ENCODE results near the gene VCPKMT. TPM values are rescaled to one million over a fixed set of nuclear protein-coding genes. Genes with fewer than 3 reads are reported as not detected.

The VCPKMT gene
- total RNA-seq, 1 donor from 2014 or later = 3.0 TPM

DNA sequence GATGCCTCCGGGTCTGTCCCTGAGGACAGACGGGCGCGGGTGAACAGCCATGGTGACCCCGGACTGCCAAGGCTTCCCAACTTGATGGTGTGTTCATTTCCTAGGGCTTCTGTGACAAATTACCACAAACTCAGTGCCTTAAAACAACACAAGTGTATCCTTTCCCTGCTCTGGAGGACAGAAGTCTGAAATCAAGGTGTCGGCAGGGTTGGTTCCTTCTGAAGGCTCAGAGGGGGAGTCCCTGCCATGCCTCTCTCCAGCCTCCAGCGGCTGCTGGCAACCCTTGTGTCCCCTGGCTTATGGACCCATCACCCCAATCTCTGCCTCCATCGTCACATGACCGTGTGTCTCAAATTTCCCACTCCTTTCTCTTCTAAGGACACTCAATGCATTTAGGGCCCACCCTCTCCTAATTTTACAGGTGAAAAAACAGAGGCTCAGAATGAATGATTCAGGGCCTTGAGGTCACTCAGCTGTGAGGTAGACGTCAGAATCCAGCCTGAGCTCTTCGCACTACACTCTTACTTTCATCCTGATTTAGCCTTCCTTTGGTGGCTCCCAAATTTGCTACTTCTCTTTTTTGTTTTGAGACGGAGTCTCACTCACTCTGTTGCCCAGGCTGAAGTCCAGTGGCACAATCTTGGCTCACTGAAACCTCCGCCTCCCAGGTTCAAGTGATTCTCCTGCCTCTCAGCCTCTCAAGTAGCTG is 45.4 kb downstream of the VCPKMT start:
- intact Hi-C loops (cut with micrococcal nuclease) = no loop called here
- ATAC-seq = no peak

DNA sequence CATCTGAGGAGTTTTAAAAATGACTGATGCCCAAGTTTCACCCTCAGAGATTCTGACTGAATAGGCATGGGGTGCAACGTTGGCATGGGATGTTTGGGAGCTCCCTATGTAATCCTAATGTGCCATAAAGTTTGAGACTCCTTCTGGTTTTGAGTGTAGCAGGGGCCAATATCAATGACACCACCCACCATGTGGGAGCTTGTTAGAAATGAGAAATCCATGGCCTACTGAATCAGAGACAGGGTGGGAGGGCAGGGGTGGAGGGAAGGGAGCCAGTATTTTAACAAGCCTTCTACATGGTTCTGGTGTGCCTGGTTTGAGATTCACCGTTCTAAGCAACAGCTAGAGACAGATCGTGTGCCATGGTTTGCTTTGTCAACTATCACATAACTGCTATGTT is 46.1 kb downstream of the VCPKMT start:
- intact Hi-C loops (cut with micrococcal nuclease) = no loop called here
- DNase-seq (no peak), ATAC-seq (no peak)

More for the DNA sequence above, 45.4 kb downstream of the VCPKMT start:
- no peak for DNase-seq

DNA sequence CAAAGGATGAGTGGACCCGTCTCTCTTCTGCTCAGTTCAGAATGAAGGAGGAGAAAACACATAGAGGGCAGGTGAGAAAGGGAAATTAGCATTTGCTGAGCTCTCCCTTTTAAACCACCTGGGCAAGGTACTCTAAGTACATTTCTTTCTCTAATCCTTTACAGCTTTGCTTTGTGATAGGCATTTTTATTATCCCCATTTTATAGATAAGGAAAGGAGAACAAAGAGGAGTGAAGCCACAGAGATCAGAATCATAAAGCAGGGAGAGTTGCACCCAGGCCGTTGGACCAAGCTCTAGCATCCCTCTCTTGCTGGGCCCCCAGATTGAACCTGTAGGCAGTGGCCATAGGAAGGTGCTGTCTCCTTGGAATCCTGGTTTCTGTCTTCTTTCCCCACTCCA is 47.0 kb downstream of the VCPKMT start:
- intact Hi-C loops (cut with micrococcal nuclease) = no loop called here
- DNase-seq (no peak), ATAC-seq (no peak)

DNA sequence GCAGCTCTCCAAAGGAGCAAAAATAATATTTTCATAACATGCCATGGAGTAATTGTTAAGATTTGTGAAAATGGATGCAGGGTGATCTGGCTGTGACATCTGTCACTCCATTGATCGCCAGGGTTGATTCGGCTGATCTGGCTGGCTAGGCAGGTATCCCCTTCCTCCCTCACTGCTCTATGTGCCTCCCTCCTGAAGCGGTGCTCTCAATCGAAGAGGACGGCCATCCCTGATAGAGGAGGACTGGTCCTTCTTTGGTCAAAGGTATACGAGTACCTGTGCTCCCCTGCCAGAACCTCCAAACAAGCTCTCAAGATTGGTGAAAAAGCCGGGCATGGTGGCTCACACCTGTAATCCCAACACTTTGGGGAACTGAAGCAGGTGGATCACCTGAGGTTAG is 47.9 kb downstream of the VCPKMT start:
- intact Hi-C loops (cut with micrococcal nuclease) = no loop called here
- DNase-seq = no peak

DNA sequence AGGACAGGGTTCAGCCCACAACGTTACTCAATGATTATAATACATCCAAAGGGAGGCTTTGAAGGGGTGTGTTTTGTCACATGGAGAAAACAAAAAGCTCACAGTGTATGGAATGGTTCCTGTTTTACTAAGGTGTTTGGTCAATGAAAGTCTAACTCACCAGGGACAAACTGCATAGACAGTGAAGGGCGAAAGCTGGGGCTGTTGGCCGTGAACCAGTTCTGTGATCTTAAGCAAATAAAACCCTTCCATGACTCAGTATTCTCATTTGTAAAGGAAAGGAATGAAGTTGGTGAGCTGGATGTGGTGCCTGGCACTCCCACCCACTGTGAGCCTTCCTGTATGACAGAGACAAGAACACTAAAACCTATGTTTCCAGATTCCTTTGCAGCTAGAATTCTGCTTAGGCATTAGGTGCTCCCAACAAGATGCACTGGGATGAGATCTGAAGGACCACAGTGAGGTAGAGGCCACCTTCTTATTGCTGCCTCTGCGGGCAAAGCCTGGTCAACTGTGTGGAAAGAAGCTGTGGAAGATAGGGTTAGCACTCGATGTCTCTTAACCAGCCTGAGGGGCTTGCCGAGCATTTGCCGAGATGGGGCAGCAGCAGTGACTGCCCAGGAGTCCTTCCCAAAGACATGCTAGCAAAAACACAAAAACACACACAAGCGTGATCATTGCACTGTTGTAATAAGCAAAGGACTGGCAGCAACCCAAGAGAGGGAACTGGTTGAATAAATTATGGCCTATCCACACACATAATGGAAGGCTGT is 48.5 kb downstream of the VCPKMT start:
- DNase-seq = no peak
- ATAC-seq = no peak
- intact Hi-C loops (cut with micrococcal nuclease) = no loop called here

More for the DNA sequence above, 47.9 kb downstream of the VCPKMT start:
- ATAC-seq = no peak

DNA sequence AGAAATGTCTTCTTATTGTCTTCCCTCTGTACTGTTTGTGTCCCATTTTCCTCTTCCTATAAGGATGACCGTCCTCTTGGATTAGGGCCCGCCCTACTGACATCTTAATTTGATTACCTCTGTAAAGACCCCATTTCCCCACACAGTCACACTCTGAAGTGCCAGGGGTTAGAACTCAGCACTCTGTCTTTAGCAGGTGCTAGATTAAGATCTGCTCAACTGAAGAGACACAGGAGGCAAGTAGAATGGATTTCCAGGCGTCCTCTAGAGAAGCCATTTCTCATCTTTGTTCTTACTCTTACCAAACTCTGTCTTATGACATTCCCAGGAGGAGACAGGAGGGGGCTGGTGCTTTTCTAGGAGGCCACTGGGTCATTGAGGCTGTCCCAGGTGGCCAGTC is 50.8 kb downstream of the VCPKMT start:
- DNase-seq = no peak
- ATAC-seq = no peak
- intact Hi-C loops (cut with micrococcal nuclease) = no loop called here

DNA sequence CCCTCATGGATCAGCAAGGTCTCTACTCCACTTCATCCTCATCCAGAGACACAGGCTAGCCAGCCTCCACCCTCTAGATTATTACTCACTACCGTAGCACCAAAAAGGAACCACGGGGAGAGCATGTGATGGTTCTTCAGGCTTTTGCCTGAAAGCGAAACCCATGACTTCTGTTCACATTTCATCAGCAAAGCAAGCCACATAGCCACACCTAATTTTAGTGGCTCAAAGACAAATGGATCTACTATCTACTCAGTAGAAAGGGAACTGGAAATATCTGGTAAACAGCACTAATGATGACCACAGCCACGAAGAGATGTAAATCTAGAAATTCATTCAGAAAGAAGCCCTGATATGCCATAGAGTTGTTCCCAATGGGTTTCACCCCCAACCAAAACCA is 51.4 kb downstream of the VCPKMT start:
- DNase-seq (no peak), ATAC-seq (peak; percentile 30)
- intact Hi-C loops (cut with micrococcal nuclease) = no loop called here

DNA sequence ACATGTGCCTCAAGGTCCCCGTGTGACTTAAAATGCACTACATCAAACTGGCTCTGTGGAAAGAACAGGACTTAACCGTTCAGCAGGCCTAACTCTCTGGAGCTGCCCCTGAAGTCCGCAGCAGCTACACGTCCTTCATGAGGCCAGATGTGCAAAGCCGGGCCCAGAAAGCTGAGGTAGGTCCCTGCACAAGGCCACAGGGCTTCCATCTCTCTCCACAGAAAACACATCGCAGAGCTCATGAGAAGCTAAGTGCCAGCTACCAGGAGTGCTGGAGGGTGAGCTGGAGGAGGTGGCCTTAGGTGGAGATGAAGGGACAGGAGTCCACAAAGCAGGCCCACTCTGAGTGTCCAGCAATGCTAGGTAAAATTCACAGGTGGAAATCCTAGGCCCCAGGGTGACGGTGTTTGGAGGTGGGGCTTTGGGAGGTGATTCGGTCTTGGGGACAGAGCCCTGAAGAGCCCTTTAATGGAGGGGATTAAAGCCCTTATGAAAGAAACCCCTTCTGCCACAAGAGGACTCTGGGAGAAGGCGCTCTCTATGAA is 52.4 kb downstream of the VCPKMT start:
- DNase-seq (no peak), ATAC-seq (no peak)
- intact Hi-C loops (cut with micrococcal nuclease) = no loop called here

DNA sequence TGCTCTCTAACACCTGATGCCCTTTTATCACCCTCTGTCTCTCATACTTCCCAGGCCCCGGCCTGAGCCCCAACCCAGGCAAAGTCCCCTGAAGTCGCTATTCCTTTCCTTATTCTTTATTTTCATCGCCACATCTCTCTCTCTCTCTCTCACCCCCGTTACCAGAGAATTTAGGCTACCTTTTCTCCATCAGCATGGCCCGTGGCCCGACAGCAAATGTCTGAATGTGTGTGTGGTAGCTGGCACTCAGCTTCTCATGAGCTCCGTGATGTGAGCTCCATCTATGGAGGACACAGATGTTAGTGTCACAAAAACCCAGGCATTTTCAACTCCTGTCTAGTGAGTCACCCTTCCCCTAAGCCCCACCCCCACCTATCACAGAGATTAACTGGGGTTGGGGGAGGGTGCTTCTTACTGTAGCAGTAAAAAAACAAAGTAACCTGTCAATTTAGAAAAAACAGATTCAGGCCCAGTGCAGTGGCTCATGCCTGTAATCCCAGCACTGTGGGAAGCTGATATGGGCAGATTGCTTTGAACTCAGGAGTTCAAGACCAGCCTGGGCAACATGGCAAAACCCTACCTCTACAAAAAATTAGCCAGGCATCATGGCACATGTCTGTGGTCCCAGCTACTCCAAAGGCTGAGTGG is 53.8 kb downstream of the VCPKMT start:
- ATAC-seq = no peak
- DNase-seq = no peak
- intact Hi-C loops (cut with micrococcal nuclease) = no loop called here

DNA sequence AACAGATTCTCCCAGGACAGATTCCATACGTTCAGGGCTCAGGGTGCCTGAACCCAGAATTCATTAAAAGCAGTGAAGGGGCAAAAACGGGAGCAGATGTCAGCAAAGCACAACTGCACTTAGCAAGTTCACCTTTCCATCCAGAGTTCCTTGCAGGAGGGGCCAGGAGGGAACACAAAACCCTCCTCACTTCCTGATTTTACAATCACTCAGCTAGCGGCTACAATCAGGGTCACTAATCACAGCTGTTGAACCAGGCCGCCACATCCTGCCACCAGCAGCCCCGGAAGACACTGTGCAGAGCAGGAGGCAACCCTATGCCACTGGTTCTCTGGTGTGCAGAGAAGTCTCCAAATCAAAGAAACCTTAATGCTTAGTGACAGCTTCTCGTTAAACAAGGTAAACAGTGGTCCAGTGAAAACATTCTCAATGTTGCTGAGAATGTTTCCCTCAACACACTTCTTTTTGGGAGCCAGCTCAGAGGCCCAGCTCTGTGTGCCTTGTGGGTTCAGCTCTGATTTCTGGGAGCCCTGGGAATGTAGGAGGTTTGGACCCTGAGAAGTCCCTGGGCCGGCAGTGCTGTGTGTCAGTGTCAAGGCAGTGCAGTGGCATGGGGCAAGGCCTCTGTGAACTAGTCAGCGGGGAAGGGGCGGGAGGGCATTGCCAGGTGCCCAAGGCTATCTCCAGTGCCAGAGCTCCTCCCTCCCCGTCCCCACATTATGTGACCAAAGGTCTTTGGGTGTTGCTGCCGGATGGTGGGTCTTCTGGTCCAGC is 54.5 kb downstream of the VCPKMT start:
- peak; percentile 63 for ATAC-seq
- intact Hi-C loops (cut with micrococcal nuclease) = no loop called here
- DNase-seq = no peak

DNA sequence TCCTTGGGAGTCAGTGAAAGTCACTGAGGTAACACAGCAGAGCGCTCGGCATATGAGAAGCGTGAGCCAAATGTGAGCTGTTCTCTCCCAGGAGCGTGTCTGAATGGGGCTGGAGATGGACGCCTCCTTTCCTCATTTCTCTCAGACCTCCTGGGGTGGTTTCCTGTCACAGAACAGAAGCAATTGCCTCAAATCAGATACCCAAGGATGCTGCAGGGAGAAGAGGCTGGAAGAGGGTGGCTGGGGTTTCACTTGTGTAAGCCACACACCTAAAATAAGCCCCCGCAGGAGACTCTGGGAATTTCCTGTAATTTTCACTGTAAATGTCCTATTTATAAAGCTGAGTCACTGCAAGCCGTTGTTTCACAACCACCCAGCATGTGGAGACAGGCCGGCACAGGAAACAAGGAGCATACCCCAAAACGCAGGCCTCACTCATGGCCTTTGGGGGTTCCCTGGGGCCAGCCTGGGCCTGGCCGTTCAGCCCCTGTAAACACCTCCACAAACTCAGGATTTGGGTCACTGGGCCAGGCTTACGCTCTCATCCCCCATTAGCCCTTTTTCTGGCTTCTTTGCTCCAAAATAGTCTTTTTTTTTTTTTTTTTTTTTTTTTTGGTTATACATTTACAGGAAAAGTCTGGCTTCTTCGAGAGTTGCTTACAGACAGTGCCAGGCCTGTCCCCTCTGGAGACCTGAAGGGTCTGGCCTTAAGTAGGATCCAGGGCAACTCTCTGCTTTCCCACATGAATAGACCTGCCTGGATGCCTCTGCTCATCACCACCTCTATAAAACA is 55.3 kb downstream of the VCPKMT start:
- intact Hi-C loops (cut with micrococcal nuclease) = no loop called here
- DNase-seq = peak; percentile 44
- ATAC-seq = peak; percentile 84

DNA sequence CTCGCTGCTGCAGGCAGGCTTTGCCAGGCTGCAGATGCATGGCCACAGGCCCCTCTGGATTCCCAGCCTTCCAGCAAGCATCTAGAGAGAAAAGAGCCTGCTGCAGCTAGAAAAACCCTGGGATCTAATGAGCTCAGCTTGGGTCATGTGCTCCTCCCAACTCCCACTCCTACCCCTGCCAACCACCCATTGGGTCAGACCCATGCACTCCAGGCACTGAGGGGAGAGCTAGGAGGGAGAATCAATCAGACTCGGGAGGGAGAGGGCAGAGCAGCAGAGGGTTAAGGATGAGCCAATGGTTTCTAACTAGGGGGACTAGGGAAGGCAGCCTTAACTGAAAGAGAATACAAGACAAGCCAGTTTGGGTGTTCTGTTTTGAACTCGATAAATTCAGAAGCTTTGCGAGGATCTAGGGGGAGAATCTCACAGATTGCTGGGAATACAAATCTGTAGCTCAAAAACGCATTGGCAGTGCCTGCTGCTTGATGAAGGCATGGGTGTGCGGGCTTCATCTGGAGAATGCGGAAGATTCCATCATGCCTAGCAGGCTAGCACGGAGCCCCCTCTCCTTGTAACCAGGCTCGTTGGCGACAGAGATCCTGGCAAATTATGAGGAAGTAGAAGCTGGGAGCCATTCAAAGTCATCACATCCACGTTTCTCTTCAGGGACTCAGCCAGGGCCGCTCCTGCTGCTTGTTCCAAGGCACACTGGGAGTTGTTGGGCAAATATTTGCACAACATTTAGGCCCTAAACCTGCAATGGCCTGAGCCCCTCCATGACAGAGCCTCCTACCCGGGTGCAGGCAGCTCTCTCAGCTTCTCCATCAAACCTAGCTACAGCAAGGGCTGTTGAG is 56.4 kb downstream of the VCPKMT start:
- ATAC-seq (no peak), DNase-seq (no peak)
- intact Hi-C loops (cut with micrococcal nuclease) = no loop called here

Other genes with a start within 250 kb of the VCPKMT start
- gene ARF6, start 223.5 kb downstream of the VCPKMT start, total RNA-seq = 24.6 TPM
- gene SOS2, start 115.0 kb upstream of the VCPKMT start, total RNA-seq = 40.8 TPM
- 13.4 TPM for gene L2HGDH, start 195.7 kb upstream of the VCPKMT start, total RNA-seq
- gene DMAC2L, start 195.8 kb upstream of the VCPKMT start, total RNA-seq = 22.6 TPM

Data from left ventricle myocardium superior (tissue), 1 donor.